NCI-H345 (cell line): ENCODE data around the gene KIAA0753.
"Not testable (repeated sequence)": the region's sequence is repeated elsewhere in the genome, so short reads cannot be mapped to it uniquely, and the experiment has no call there.

Source experiments
- DNase-seq: peaks from one replicate; lab custom pipeline; 2025; lab: John Stamatoyannopoulos, UW

The KIAA0753 gene

DNA sequence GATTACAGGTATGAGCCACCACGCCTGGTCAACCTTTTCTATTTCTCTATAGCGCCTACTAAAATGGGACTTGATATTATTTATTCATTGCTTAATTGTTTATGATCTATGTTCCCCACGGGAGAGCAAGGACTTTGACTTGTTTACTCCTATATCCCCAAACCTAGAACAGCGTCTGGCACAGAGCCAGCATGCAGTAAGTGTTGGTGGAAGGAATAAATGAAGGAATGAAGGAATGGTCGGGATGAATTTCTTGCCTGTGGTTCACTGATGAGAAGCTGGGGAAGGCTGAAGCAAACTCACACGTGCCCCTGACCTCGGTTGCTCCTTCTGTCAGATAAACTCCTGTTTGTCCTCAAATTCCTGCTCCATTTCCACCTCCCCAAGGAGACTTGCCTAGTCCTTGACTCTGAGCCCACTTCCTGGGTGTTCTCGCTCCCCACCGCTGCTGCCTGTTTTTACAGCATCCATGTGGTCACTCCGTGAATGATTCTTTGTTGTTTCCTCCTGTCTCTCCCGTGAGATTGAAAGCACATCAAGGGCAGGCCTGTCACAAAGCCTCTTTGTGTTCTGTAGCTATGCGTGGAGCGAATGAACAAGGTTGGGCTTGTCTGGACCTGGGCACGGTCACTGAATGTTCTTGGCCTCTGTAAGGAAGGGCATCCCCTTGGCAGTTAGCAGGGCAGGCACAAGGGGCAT is 28.4 kb upstream of the KIAA0753 start:
- no peak for DNase-seq

DNA sequence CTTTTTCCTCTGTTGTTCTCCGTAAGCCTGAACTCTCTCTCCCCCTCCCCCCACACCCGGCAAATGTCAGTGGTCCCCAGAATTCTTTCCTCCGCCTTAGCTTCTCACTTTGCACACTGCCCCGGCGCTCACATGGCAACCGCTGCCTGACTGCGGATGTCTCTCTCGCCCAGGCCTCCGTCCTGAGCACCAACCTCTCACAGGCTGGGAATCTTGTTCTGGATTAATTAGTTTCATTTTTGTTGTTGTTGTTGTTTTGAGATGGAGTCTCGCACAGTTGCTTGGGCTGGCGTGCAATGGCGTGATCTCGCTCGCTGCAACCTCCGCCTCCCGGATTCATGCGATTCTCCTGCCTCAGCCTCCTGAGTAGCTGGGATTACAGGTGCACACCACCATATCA is 27.7 kb upstream of the KIAA0753 start:
- no peak for DNase-seq

DNA sequence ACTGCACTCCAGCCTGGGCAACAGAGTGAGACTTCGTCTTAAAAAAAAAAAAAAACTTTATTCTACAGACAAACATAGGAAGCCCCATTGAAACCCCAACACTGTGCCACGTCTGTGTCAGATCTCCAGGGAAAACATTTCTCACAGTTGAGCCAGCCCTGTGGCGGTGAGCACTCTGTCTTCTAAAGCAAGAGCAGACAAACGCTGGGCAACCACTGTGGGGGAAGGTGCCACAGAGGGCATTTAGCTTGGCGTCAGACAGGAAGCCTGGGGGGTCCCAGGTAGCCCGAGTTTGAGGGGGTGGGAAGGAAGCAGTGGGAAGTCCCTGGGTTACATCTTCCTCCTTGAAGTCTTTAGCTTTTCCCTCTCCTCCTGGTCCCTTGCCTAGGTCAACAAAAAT is 27.0 kb upstream of the KIAA0753 start:
- no peak for DNase-seq

DNA sequence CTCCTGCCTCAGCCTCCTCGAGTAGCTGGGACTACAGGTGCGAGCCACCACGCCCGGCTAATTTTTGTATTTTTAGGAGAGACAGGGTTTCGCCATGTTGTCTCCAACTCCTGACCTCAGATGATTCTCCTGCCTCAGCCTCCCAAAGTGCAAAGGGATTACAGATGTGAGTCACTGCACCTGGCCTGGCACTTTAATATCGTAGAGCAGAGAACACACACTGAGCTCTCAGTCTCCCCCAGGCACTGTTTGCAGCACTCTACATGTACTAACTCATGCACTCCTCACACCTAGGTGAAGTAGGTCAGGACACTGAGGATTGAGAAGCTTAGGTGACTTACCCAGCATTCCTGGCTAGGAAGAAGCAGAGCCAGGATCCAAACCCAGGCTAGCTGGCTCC is 26.0 kb upstream of the KIAA0753 start:
- DNase-seq = no peak

DNA sequence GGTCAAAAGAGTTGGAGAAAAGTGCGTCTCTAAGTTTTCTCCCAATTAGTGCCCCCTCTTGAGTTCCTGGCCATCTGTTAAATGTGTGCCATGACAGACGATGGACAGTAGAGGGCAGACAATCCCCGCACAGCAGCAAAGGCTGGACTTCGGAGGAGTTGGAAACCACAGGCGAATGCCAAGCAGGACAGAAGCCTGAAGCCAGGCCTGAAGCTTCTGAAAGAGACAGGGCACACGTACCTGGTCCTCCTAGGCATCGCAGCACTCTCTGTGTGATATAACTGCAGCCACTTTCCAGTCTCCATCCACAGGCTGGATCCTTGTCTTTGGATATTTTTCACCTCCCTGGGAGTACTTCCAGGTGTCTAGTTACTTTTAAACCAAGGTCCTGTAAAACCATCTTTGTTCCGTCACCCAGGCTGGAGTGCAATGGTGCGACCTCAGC is 25.6 kb upstream of the KIAA0753 start:
- DNase-seq = peak; percentile 34

DNA sequence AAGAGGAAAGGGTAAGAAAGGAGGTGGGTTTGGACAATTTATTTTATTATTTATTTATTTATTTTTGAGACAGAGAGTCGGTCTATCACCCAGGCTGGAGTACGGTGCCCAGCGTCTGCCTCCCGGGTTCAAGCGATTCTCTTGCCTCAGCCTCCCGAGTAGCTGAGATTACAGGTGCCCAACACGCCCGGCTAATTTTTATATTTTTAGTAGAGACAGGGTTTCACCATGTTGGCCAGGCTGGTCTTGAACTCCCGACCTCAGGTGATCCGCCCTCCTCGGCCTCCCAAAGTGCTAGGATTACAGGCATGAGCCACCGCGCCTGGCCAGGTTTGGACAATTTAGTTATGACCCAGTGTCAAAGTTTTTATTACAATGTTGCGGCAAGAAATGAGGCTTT is 22.7 kb upstream of the KIAA0753 start:
- DNase-seq = not testable (repeated sequence)

DNA sequence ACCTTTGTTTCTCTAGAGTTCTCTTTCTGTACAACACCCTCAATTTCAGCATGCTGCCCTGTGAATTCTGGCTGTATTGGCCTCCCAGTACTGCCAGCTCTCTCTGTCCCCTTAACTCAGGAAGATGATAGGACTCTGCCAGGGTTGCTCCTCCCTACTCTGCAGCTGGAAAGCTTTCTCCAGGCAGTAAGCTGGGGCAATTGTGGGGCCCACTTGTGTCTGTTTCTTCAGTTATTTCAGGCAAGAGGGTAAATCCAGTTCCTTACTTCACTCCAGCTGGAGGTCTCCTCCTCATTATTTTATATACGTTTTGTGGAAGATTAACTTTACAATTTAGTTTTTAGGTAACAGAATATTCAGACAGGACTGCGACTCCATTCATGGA is 20.9 kb upstream of the KIAA0753 start:
- DNase-seq = no peak

DNA sequence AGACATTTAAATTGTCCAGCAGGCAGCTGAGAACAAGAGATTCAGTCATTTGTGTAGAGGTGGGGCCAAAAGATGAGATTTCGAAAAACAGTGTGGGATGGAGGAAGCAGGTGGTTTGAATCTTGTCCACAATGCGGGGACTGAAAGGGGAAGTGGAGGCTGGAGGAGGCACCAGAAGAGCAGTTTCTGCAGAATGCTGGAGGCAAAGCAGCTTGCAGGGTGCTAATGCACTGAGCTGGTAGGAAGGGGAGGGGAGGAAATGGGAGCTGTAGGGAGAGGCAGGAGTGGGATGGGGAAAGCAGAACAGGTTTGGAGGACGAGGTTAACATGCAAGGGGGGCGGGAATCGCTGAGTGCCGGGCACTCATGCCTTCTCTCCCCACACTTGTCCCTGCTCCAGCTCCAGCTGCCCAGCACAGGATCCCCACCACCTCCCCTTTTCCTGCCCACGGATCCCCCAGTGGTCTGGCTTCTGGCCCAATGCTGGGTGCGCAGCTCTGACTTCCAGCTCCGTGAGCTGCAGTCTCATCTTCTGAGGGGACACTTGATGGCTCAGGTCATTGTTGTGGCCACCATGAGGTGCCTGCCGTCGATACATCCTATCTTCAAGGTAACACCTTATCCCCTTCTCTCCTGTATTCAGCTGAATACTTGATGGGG is 20.4 kb upstream of the KIAA0753 start:
- no peak for DNase-seq

DNA sequence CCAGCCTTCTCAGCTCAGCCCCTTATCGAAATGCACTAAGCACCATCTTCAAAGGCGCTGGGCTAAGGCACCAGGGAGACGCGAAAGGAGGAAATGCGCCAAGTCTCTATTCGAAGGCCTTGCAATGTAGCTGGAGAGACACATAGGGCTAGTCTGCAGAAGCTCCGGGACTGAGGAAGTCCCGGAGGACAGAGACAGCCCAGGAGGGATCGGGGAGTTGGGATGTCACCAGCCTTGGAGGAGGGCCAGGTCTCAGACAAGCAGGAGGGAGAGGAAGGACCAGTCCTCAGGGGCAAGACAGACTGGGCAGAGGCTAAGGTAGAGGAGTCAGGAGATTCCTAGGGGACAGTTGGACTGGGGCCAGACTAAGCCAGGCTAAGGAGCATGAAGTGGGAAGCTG is 19.6 kb upstream of the KIAA0753 start:
- no peak for DNase-seq

DNA sequence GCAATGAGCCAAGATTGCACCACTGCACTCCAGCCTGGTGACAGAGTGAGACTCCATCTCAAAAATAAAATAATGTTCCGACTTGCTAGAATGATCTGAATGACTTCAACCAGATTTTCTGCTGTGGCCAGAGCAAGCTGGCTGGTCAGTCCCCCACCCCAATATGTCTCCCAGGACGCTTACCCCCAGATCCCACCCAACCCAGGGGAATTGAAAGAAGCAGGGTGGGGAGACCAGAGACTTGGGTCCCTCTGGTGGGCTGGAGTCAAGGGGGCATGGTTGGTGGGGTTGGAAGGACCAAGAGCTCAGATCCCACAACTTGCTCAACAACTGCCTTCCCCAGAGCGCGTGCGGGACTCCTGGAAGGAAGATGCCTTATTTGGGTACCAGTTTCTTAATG is 17.9 kb upstream of the KIAA0753 start:
- not testable (repeated sequence) for DNase-seq

DNA sequence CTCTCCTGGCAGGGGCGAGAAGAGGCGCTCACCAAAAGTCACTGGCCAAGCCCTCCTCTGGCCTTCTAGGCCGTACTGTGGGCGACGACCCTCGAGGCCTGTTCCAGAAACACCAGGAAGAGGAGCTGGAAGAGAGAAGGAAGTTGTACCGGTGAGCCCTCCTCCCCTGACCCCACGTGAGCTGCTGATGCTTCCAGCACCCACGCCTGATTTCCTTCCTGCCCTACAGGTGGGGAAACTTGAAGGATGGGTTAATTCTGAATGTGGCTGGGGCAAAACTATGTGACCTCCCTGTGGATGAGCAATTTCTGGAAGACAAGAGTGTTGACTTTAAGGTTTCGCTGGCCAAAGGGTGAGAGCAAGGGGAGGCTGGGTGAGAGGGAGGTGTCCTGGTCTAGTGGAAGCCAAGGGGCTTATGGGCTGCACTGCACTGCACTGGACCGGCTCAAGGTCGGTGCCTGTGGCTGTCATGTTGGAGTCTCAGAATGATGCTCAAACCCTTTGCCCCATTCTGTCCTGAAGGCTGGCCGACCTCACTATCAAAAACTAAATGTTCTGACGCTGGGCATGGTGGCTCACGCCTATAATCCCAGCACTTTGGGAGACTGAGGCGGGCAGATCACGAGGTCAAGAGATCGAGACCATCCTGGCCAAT is 17.2 kb upstream of the KIAA0753 start:
- DNase-seq = no peak

DNA sequence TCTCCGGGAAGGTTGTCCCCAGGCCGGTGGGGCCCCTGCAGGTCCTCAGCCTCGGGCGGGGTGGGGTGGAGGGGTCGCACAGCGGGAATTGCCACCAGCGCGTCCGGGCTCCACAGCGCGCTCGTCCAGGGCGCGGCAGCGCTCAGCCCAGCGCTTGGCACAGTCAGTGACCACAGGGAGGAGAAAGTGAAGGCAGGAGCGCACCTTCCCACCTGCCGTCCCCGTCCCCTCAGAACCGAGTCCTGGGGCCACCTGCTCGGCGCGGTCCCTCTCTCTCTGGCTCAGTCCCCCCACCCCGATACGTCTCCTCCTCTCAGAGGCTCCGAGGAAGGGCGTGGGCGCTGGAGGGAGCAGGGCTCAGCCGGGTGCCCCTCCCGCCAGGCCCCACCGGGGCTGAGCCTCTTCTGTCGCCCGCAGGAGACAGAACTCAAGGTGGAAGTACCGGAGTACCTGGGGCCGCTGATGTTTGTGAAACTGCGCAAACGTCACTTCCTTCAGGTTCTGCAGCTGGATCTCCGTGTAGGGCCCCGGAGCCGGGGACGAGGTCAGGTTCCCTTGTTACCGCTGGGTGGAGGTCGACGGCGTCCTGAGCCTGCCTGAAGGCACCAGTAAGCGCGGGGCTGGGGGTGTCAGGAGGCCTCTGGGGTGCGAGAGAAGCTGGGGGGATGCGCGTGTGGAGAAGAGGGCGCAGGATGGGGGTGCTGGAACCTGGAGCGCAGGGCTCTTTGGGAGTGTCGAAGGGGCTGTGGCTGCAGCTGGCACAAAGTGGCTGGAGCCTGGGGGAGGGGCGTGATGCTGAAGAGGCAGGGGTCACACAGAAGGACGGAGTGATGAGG is 16.5 kb upstream of the KIAA0753 start:
- not testable (repeated sequence) for DNase-seq

DNA sequence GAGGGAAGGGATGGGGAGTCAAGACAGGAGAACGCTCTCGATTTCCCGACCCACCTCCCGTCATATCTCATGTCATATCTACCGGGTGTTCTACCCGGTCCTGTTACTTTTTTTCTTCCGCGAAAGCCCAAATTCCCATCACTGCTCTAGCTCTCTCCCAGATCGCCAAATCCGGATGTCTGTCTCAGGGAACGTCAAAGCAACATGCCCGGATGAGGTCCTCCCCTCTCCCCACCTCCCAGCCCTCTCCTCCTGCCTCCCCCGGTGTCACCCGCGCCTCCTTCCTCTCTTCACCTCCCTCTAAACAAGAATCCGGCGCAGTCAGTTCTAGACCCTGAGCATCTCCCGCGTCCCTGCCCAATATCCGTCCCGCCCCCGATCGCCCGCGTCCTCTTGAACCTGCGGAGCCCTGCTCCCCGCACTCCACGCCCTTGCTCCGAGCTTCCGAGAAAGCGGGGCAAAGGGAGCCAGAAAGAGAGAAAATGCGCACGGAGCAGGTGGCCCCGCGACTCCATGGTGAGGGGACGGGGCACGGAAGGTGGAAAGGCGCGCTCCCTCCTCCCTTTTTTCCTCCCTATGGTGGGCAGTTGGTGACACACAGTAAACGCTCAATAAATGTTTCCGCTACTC is 15.3 kb upstream of the KIAA0753 start:
- not testable (repeated sequence) for DNase-seq

DNA sequence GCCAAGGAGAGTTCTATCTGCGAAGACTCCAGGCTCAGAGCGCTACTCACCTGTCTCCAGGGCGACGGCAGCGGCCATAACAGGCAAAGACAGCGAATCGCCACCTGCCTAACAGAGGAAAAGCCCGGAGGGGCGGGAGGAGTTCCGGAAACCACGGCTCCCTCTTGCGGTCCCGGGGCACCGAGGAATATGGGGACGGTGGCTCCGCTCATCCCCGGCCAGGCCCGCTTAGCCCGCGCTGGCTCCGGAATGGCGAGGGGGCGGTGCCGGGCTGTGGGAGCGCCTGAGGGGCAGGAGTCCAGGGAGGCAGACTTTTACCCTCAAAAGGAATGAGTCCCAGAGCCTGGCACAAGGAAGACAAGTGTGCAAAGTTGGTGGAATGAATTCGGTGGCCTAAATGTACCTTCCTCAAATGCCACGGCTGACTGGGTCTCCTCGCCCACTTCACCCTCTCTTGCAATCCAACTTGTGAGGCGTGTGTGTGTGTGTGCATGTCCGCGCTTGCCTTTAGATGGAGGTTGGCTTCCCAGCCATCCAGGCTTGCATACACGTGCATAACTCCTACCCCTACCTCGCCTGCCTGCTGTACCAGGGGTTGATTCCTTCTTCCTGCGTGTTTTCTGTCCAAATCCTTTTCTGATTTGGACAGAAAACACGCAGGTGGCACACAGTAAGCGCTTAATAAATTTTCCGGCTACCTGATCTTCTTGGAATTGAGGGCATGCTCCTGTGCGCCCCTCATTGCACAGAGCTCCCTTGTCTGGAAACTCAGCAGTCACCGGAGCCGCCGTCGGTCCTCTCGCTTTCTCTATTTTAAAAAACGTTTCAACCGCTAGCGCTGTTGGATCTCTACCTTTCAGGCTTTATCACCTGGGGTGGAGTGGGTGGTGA is 14.6 kb upstream of the KIAA0753 start:
- peak; percentile 51 for DNase-seq

DNA sequence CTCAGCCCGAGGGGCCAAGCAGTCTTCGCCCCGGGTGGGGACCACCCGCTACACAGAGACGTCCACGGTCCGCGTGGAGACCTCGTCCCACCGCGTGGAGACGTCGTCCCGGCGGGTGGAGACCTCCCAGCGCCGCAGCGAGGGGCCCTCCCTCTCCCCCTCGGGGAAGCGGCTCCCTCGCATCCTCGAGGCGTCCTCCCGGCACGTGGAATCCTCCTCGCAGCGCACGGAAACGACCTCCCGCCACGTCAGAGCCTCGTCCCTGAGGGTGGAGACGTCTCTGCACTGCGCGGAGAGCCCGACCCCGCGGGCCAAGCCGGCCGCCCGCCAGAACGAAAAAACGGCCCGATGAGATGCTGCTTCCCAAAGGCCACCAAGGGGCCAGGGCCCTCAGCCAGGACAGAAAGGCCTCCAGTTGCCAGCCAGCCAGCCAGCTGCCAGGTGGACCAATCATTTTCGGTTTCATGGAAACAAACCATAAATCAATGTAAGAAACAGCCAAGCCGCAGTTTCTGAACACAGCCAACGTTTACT is 11.5 kb upstream of the KIAA0753 start:
- no peak for DNase-seq

DNA sequence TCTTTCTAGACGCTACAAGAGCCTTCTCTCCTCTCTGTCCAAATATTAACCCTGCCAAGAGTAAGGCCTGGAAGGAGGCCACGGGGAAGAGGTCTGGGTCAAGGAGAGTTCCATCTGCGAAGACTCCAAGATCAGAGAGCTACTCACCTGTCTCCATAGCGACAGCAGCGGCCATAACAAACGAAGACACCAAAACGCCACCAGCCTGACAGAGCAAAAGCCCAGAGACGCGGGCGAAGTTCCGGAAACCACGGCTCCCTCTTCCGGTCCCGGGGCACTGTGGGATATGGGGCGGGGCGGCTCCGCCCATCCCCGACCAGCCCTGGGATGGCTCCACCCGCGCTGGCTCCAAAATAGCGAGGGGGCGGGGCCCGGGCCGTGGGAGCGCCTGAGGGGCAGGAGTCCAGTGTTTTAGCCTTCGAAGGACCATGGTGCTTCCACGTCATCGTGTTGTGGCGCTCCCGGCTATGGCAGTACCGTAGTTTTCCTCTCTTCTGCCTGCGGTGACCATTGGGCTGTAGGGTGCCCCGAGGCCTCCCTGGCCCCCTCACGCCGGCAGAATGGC is 10.9 kb upstream of the KIAA0753 start, which contains the start of the genes C17orf100 and MED31:
Gene C17orf100 (plus strand): TSS at position 409 of the 565 bp plus-strand sequence. CDS start 152 bp downstream, at position 561.
Gene MED31 (minus strand): TSS at position 252 of the 565 bp plus-strand sequence. CDS start 77 bp downstream, at position 175.
- peak; percentile 87 for DNase-seq

DNA sequence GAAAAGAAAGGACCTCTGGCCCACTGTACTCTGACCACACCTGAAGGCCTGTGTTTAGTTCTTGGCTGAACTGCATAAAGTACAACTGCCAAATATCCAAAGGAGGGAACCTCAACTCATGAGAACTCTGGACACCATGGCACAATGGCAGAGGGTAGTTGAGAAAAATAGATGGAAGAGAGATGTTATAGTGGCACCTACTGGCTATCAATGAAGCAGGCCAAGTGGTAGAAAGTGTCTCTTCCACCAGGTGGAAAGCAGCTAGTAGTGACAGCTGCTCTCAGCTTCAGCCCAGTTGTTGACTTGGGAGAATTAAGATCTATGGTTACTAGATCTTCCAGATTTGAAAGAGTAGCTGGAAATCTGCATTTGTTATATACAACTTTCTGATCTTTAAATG is 7.7 kb upstream of the KIAA0753 start:
- no peak for DNase-seq

DNA sequence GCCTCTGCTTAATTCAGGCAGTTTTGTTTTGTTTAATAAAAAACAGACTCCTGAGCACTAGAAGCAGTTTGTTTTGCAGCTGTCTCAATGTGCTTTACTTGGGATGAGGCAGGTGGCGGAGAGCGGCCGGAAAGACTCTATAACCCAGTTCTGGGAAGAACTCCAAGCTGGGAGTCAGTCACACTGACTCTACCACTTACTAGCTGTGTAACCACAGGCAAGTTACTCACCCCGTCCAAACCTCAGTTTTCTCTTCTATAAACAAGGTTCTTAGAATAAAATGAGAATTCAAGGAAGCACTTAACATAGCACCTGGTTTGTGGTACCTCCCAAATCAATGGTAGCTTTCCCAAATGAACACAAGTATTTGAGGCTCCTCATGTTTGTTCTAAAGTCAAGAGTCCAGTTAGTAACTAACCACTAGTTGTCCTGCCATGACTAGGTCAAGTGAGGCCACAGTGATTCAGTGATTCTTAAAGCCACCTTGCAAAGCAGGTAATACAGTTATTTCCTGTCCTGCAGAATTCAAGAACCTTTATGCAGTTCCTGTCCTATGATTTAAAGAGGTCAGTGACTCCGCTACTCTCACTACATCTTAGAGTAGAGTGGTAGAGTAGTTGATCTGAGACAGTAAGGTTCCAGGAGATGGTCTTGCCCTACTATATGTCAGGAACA is 3.1 kb upstream of the KIAA0753 start:
- no peak for DNase-seq

DNA sequence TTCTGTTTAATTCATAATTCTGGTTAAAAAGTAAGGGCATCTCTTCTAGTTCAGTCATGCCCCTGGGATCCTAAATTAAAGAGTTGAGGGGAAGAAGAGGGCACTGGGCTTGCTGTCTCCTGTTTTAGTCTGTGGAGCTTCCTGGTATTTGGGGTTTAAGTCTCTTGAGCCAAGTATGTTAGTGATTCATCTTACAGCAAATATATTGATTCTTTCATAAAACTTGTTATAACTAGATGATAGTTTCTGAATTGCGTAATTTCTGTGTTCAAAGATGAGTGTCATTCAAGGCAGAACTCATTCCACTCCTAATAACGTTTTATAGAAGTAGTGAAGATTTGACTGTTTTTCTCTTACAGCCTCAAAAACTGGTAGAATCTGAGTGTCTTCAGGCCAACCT is 2.1 kb upstream of the KIAA0753 start:
- no peak for DNase-seq
